K562 (cell line): ENCODE results near the gene EVA1A. TPM values are rescaled to one million over a fixed set of nuclear protein-coding genes. Genes with fewer than 3 reads are reported as not detected.

Experiments used
- ATAC-seq: fragments of 200-7000 bp; cut with Tn5 transposase; 3 replicates; pipeline ENCODE4 v1.9.1; 2020; ENCODE audit warnings: moderate library complexity
- BruUV-seq: library from RNA; stranded (reverse); fragments of 400-500 nt; replicated peaks from 2 replicates; lab custom pipeline; 2021; lab: Mats Ljungman, UMichigan
- CTCF ChIA-PET: fragments of 300-600 bp; formaldehyde crosslinking; extraction: SDS; loops from one replicate; lab custom pipeline; 2021; ENCODE audit warnings: low intra/inter-chr PET ratio; lab: Yijun Ruan, JAX
- POLR2A ChIA-PET: fragments of 300-600, 350-650 bp; sonication (Branson Sonifier 250); formaldehyde crosslinking; extraction: SDS; loops from one replicate; lab custom pipeline; 2021; ENCODE audit warnings: antibody characterized with exemption, inconsistent platforms; lab: Yijun Ruan, JAX
- DNase-seq, 4 experiments: peaks; one replicate each; pipeline versions ENCODE4 v3.0.0 to v3.0.0-alpha.2; 2011 to 2018; ENCODE audit warnings: low spot score in 3 of 4, mixed read lengths in 3 of 4; ENCODE audit errors: extremely low read depth in 1 of 4
- FAIRE-seq: peaks from 2 replicates; lab custom pipeline; 2011; peaks lifted over from hg19 to GRCh38; lab: Jason Lieb, UNC
- H2AFZ ChIP-seq: 2 replicates; pipeline ENCODE4 v1.6.0; 2011; ENCODE audit warnings: low read depth, low read length, control low read depth, inconsistent platforms
- H3K27ac ChIP-seq: fragments of 200-600 bp; 3 replicates; pipeline ENCODE4 v1.8.0; 2011; ENCODE audit warnings: low read depth, mild to moderate bottlenecking, control low read depth, inconsistent platforms, low read length, moderate library complexity, mixed read lengths; ENCODE audit errors: extremely low read depth
- H3K27me3 ChIP-seq, 2 experiments: fragments of 300-600 bp in 1 of 2; 2 replicates in 1 of 2; 3 replicates in 1 of 2; pipeline versions ENCODE4 v1.6.0 to v1.8.0; 2011; ENCODE audit warnings: inconsistent platforms in 2 of 2, low read length in 2 of 2, mild to moderate bottlenecking in 1 of 2, mixed read lengths in 1 of 2, moderate library complexity in 1 of 2; ENCODE audit not compliant: control insufficient read depth in 2 of 2, insufficient read depth in 2 of 2
- H3K36me3 ChIP-seq: fragments of 300-600 bp; 3 replicates; pipeline ENCODE4 v1.8.0; 2011; ENCODE audit warnings: mild to moderate bottlenecking, low read length, inconsistent platforms; ENCODE audit not compliant: control insufficient read depth, insufficient read depth
- H3K4me1 ChIP-seq, 2 experiments: fragments of 200-600 bp in 1 of 2; replicated peaks in 1 of 2; 2 replicates in 1 of 2; 3 replicates in 1 of 2; pipeline versions ENCODE4 v1.5.1 to v1.8.0; 2011; ENCODE audit warnings: inconsistent platforms in 2 of 2, low read length in 2 of 2, mild to moderate bottlenecking in 1 of 2, mixed read lengths in 1 of 2, moderate library complexity in 1 of 2; ENCODE audit not compliant: control insufficient read depth in 2 of 2, insufficient read depth in 2 of 2
- H3K4me2 ChIP-seq: 2 replicates; pipeline ENCODE4 v1.6.1; 2011; ENCODE audit warnings: low read length, control low read depth, inconsistent platforms, mixed read lengths; ENCODE audit not compliant: insufficient read depth
- H3K4me3 ChIP-seq: fragments of 200-600 bp; sonication (generic), shearing (Covaris generic); 2 replicates; pipeline ENCODE4 v1.5.1; 2016; ENCODE audit warnings: control low read depth, inconsistent platforms
- H3K79me2 ChIP-seq: fragments of 200-600 bp; 3 replicates; pipeline ENCODE4 v1.8.0; 2011; ENCODE audit warnings: low read length, inconsistent platforms; ENCODE audit not compliant: control insufficient read depth, insufficient read depth
- H3K9ac ChIP-seq, 2 experiments: 2 replicates each; pipeline versions ENCODE4 v1.6.0 to v1.6.1; 2011; ENCODE audit warnings: low read depth in 2 of 2, low read length in 2 of 2, control low read depth in 1 of 2, inconsistent platforms in 1 of 2, mild to moderate bottlenecking in 1 of 2, mixed read lengths in 1 of 2; ENCODE audit not compliant: insufficient read depth in 1 of 2
- H3K9me1 ChIP-seq: one replicate; pipeline ENCODE4 v1.6.0; 2011; ENCODE audit warnings: inconsistent platforms, mild to moderate bottlenecking, low read length, moderate library complexity; ENCODE audit not compliant: control insufficient read depth, insufficient read depth
- H3K9me3 ChIP-seq: replicated peaks from 2 replicates; pipeline ENCODE4 v1.5.1; 2011; ENCODE audit warnings: low read depth, low read length, inconsistent platforms; ENCODE audit not compliant: control insufficient read depth, insufficient read depth
- H4K20me1 ChIP-seq: replicated peaks from 2 replicates; pipeline ENCODE4 v1.6.1; 2011; ENCODE audit warnings: low read length, inconsistent platforms, mixed read lengths; ENCODE audit not compliant: control insufficient read depth, insufficient read depth
- ARID2 ChIP-seq: fragments of 450-650 bp; IDR thresholded peaks from 2 replicates; pipeline ENCODE4 v1.6.1; 2017; ENCODE audit warnings: antibody characterized with exemption, mild to moderate bottlenecking
- BMI1 ChIP-seq: fragments of 150-350 bp; IDR thresholded peaks from 2 replicates; pipeline ENCODE4 v1.6.1; 2014; ENCODE audit warnings: low read length
- C11orf30 ChIP-seq: fragments of 450-650 bp; IDR thresholded peaks from 2 replicates; pipeline ENCODE4 v1.6.1; 2016; ENCODE audit warnings: low read depth, mild to moderate bottlenecking
- CHCHD3 ChIP-seq: fragments of 250-450 bp; sonication (Bioruptor Pico); IDR thresholded peaks from 2 replicates; pipeline ENCODE4 v2.1.2; 2022; ENCODE audit warnings: mild to moderate bottlenecking
- ELK1 ChIP-seq: sonication (generic); formaldehyde crosslinking; IDR thresholded peaks from 2 replicates; pipeline ENCODE4 v1.8.1; 2022; ENCODE audit warnings: missing genetic modification reagents
- HMG20A ChIP-seq: fragments of 450-650 bp; formaldehyde crosslinking; conservative IDR thresholded peaks from 2 replicates; pipeline ENCODE4 v1.4.0; 2020; ENCODE audit warnings: mild to moderate bottlenecking, mixed read lengths
- HOMEZ ChIP-seq: fragments of 250-450 bp; sonication (Bioruptor Pico); IDR thresholded peaks from 2 replicates; pipeline ENCODE4 v1.4.0; 2020; ENCODE audit warnings: mild to moderate bottlenecking, moderate library complexity
- MLLT1 ChIP-seq, 2 experiments: fragments of 450-650 bp; IDR thresholded peaks; 2 replicates each; pipeline ENCODE4 v1.6.1; 2016
- PCBP1 ChIP-seq: fragments of 200-400 bp; formaldehyde crosslinking; IDR thresholded peaks from 2 replicates; pipeline ENCODE4 v1.6.1; 2018; ENCODE audit warnings: mild to moderate bottlenecking, low read depth, low read length; ENCODE audit not compliant: poor library complexity, severe bottlenecking
- RBM22 ChIP-seq: fragments of 200-400 bp; formaldehyde crosslinking; IDR thresholded peaks from 2 replicates; pipeline ENCODE4 v1.6.1; 2018; ENCODE audit warnings: low read length, low read depth; ENCODE audit not compliant: poor library complexity, severe bottlenecking
- RNF2 ChIP-seq: sonication (generic); IDR thresholded peaks from 2 replicates; pipeline ENCODE4 v1.6.1; 2016
- SAP30 ChIP-seq: fragments of 200-600 bp; sonication (generic); IDR thresholded peaks from 2 replicates; pipeline ENCODE4 v1.6.1; 2012; ENCODE audit warnings: borderline replicate concordance, low read depth, mild to moderate bottlenecking, moderate library complexity, low read length, control low read depth, inconsistent platforms; ENCODE audit not compliant: insufficient read depth, poor library complexity, severe bottlenecking
- TAF7 ChIP-seq: fragments of 450-650 bp; IDR thresholded peaks from 2 replicates; pipeline ENCODE4 v1.6.1; 2016; ENCODE audit warnings: missing genetic modification characterization, missing compliant biosample characterization
- TCFL5 ChIP-seq: fragments of 250-450 bp; sonication (Bioruptor Pico); conservative IDR thresholded peaks from 2 replicates; pipeline ENCODE4 v1.6.1; 2021; ENCODE audit warnings: mild to moderate bottlenecking, moderate library complexity, matching md5 sums
- ZBTB5 ChIP-seq: fragments of 450-650 bp; IDR thresholded peaks from 2 replicates; pipeline ENCODE4 v1.6.1; 2017; ENCODE audit warnings: antibody characterized with exemption
- ZNF23 ChIP-seq: fragments of 250-450 bp; sonication (Bioruptor Pico); IDR thresholded peaks from 2 replicates; pipeline ENCODE4 v1.4.0; 2020; ENCODE audit warnings: mild to moderate bottlenecking
- ZNF347 ChIP-seq: fragments of 450-650 bp; formaldehyde crosslinking; IDR thresholded peaks from 2 replicates; pipeline ENCODE4 v1.4.0; 2020; ENCODE audit warnings: low read depth, mild to moderate bottlenecking, moderate library complexity
- WGBS: fragments of 100-300 bp; shearing (Covaris generic); methylation state at CpG from one replicate; pipeline ENCODE4 v1.1.6; 2016; ENCODE audit warnings: low coverage, mixed read lengths; ENCODE audit not compliant: insufficient coverage; ENCODE audit errors: missing lambda C conversion rate; 5-methylcytosine and 5-hydroxymethylcytosine counted together
- in situ Hi-C: fragments of 300-500 bp; cut with MboI; formaldehyde crosslinking; loops from 4 replicates; pipeline ENCODE4 v1.15.0; 2018; ENCODE audit warnings: inconsistent platforms, mixed read lengths
- intact Hi-C: fragments of 100-400 bp; cut with micrococcal nuclease; formaldehyde crosslinking; loops from 2 replicates; pipeline ENCODE4 v1.14.2; 2022
- polyA plus RNA-seq, 8 experiments: library from polyadenylated mRNA; depleted of rRNA in 4 of 8; stranded (reverse) in 5 of 8; unstranded in 3 of 8; fragments of >200 nt; fragmentation: Nextera tagmentation in 2 of 8; fragmentation: Illumina TruSeq in 1 of 8; extraction: Ambion mirVana in 2 of 8; extraction: Trizol in 1 of 8; gene quantifications; 2 replicates each; pipeline versions ENCODE4 v1.2.1 to v1.2.3, GENCODE V29; 2011 to 2014; ENCODE audit warnings: inconsistent platforms in 1 of 8, missing spikeins in 1 of 8
- total RNA-seq, 7 experiments: library from RNA; depleted of rRNA in 6 of 7; stranded (reverse); fragments of >200 nt in 6 of 7; fragmentation: Illumina TruSeq in 2 of 7; extraction: Trizol in 2 of 7; gene quantifications; 2 replicates each; pipeline versions ENCODE4 v1.2.1 to v1.2.3, GENCODE V29; 2011 to 2021; ENCODE audit warnings: low replicate concordance in 1 of 7

The EVA1A gene
- total and polyA plus RNA-seq, 9 of the 15 experiments (the other 6 are each of a cell fraction or from before 2014, with no cell fraction given): not detected

DNA sequence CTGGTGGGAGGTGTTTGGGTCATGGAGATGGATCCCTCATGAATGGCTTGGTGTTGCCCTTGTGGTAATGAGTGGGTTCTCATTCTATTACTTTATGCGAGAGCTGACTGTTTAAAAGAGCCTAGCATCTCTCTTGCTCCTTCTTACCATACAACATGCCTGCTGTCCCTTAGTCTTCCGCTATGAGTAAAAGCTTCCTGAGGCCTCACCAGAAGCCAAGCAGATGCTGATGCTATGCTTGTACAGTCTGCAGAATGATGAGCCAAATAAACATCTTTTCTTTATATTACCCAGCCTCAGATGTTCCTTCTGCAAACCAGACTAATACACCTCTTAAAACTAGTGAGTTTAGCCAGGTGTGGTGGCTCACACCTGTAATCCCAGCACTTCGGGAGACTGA, 23.1 kb downstream of the EVA1A start:
- no peaks in the 10 kb centered on the region for H3K4me1 ChIP-seq
- POLR2A ChIA-PET: interaction anchor here (0.6 to 0.7 kb wide), 2 partner anchors 18 to 605 kb away, joined by 3 to 4 read pairs; no protein-coding TSS in a partner anchor
- WGBS: 0% methylated on average over 3 of the region's 3 CpGs

More for the DNA sequence above, 23.1 kb downstream of the EVA1A start:
- no peak overlapping the region for H3K9ac ChIP-seq
- CTCF ChIA-PET: no interaction called here
- in situ Hi-C loops: no loop called here
- no TSS peak for BruUV-seq
- H3K4me3 ChIP-seq: no peak overlapping the region
- H3K9me3 ChIP-seq: no peaks in the 10 kb centered on the region
- H4K20me1 ChIP-seq: no peaks in the 10 kb centered on the region
- intact Hi-C loops: no loop called here
- FAIRE-seq: no peak
- TF ChIP-seq TAF7 (tag) (no peak), HMG20A (CRISPR knock-in tag) (no peak), TCFL5 (CRISPR knock-in tag) (no peak), RBM22 (no peak), C11orf30 (no peak), ZBTB5 (no peak), HOMEZ (CRISPR knock-in tag) (no peak), ZNF23 (CRISPR knock-in tag) (no peak), ZNF347 (CRISPR knock-in tag) (no peak), RNF2 (no peak), ARID2 (no peak), CHCHD3 (CRISPR knock-in tag) (no peak), SAP30 (no peak), BMI1 (no peak), PCBP1 (no peak), ELK1 (CRISPR knock-in tag) (no peak), MLLT1 (IDR thresholded peaks at IDR 0.05) (no peak)
- H3K4me2 ChIP-seq: no peak overlapping the region
- H3K79me2 ChIP-seq: no peaks in the 10 kb centered on the region
- no peak overlapping the region for H2AFZ ChIP-seq
- no peak for DNase-seq
- ATAC-seq: no peak
- H3K27me3 ChIP-seq: no peaks in the 10 kb centered on the region
- no peak overlapping the region for H3K27ac ChIP-seq
- no peaks in the 10 kb centered on the region for H3K9me1 ChIP-seq
- no peaks in the 10 kb centered on the region for H3K36me3 ChIP-seq
